ENCODE results near the gene HTD2.

HTD2 gene

DNA sequence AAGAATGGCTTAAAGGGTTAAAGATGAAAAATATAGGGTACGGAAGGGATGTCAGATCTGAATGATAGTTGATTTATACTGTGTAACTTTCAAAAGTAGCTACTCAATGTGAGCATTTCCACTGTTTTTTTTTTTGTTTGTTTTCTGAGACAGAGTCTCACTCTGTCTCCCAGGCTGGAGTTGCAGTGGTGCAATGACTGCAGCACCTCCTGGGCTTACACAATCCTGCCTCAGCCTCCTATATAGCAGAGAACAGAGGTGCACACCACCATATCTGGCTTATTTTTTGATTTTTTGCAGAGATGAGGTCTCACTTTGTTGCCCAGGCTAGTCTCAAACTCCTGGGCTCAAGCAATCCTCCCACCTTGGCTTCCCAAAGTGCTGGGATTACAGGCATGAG, 16.5 kb downstream of the HTD2 start:
- no peak for DNase-seq (ENCODE audit: extremely low spot score)
- ChIA-PET CTCF (interaction anchor here (1.0 to 8.6 kb wide), 8 partner anchors 10 to 211 kb away, joined by 3 to 107 read pairs (median 7); partner anchors contain the start of genes HTD2 and RPP14), POLR2A (no interaction called here)
- TF ChIP-seq, protein P1, sequence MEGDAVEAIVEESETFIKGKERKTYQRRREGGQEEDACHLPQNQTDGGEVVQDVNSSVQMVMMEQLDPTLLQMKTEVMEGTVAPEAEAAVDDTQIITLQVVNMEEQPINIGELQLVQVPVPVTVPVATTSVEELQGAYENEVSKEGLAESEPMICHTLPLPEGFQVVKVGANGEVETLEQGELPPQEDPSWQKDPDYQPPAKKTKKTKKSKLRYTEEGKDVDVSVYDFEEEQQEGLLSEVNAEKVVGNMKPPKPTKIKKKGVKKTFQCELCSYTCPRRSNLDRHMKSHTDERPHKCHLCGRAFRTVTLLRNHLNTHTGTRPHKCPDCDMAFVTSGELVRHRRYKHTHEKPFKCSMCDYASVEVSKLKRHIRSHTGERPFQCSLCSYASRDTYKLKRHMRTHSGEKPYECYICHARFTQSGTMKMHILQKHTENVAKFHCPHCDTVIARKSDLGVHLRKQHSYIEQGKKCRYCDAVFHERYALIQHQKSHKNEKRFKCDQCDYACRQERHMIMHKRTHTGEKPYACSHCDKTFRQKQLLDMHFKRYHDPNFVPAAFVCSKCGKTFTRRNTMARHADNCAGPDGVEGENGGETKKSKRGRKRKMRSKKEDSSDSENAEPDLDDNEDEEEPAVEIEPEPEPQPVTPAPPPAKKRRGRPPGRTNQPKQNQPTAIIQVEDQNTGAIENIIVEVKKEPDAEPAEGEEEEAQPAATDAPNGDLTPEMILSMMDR (IDR thresholded peaks at IDR 0.05; ENCODE audit: control extremely low read depth, extremely low read depth, low read depth, missing control alignments), result no peak

DNA sequence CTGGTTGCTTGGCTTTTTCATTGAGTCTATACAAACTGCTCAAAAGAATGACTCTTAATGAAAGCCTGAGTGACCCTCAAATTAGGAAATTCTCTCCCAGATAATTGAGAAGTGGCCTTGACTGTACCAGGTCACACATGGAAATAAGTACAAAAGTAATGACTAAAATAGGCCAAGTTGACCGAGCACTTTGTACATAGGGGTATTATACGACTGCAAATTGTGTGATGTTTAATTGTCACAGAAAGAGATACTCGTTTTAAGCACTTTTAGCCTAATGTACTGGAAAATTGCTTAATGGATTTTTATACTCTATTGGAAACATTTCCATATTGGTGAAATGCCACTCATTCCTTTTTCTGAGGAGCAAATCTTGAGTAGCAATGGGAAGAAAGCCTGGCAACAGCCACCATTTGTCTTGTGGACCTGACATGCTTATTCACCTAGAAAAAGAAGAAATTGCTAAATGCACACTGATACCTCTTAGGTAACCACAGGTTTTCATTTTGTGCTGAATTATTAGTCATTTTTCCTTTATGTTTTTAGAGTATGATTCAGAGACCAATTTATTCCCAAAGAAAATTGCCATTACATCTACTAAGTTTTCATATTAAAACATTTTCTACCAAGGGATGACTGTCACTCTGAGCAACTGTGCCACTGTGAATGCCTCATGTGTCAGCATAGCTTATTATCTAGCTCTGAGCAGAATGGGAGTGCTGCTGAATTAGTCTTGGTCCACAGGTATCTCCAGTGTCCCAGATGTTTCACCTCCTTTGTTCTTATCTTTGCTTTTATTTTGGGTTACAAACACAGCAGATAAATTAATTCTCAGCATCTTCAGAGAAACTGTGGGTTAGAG, 17.4 kb downstream of the HTD2 start:
- DNase-seq (ENCODE audit: extremely low spot score), result no peak
- ChIA-PET CTCF (interaction anchor here (1.2 to 8.6 kb wide), 6 partner anchors 12 to 145 kb away, joined by 3 to 107 read pairs (median 8); partner anchors contain the start of genes HTD2 and RPP14), POLR2A (interaction anchor here (1.3 kb wide), 1 partner anchor 17 kb away, joined by 4 read pairs; the partner anchor contains the start of genes HTD2 and RPP14)
- TF ChIP-seq, protein P1 (IDR thresholded peaks at IDR 0.05; ENCODE audit: control extremely low read depth, extremely low read depth, low read depth, missing control alignments), result no peak

DNA sequence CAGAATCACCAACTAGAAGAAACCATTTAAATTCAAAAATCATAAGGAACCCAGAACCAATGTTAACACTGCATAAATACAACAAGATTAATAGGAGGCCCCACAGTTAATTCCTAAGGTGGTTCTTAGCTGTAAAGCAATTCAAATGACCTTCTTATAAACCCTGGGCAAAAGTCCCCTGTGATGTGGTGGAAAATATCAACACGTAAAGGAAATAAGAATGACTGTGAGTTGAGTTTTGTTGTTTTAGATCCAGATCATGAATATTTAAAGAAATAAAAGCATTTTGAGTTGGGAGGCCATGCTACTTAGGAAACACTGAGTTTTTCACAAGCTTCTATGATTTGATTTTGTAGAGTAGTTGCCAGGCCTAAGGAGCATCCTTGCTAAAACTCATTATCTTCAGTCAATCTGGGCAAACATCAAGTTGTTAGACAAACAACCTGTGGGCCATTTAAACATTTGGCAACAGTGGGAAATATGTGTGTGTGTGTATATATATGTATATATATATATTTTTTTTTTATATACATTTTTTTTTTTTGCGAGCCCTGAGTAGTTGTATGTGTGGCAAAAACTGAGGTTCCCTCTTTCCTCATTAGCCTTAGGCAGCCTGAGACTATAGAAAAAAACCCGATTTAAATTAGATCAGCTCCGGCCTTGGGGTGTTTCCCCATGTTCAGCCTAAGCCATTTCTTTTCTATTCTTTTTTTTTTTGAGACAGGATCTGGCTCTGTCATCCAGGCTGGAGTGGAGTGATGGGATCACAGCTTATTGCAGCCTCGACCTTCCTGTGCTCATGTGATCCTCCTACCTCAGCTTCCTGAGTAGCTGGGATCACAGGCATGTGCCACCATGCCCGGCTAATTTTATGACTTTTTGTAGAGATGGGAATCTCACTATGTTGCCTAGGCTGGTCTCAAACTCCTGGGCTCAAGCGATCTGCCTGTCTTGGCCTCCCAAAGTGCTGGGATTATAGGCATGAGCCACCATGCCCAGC, 18.4 kb downstream of the HTD2 start:
- TF ChIP-seq, protein P1 (IDR thresholded peaks at IDR 0.05; ENCODE audit: control extremely low read depth, extremely low read depth, low read depth, missing control alignments), result no peak
- no peak for DNase-seq (ENCODE audit: extremely low spot score)
- ChIA-PET POLR2A (interaction anchor here (1.3 kb wide), 1 partner anchor 18 kb away, joined by 4 read pairs; the partner anchor contains the start of genes HTD2 and RPP14), CTCF (interaction anchor here (0.8 to 8.6 kb wide), 10 partner anchors 8 to 146 kb away, joined by 3 to 107 read pairs (median 4); partner anchors contain the start of genes HTD2 and RPP14)

DNA sequence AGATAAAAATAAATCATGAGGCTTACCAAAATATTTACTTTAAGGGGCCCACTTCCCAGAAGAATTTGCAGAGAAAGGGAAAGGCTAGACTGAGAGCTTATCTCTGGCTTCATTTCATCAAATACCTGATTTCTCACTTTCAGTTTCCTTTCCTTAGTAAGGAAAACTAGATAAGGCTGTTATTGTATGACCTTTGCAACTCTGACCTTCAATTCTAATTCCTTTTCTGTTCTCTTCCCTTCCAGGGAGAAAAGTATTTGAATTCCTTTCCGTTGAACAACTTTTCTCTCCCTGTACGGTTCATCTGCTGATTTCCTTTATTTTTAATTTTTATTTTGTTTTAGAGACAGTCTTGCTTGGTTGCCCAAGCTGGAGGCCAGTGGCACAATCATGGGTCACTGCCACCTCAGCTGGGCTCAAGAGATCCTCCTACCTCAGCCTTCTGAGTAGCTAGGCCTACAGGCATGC, 19.2 kb downstream of the HTD2 start:
- no peak for DNase-seq (ENCODE audit: extremely low spot score)
- TF ChIP-seq, protein P1 (IDR thresholded peaks at IDR 0.05; ENCODE audit: control extremely low read depth, extremely low read depth, low read depth, missing control alignments), result no peak
- ChIA-PET CTCF (interaction anchor here (0.8 to 8.6 kb wide), 7 partner anchors 9 to 147 kb away, joined by 3 to 107 read pairs (median 3); partner anchors contain the start of genes HTD2 and RPP14), POLR2A (interaction anchor here (0.9 to 1.3 kb wide), 2 partner anchors 19 to 24 kb away, joined by 3 to 4 read pairs; partner anchors contain the start of genes HTD2 and RPP14)

DNA sequence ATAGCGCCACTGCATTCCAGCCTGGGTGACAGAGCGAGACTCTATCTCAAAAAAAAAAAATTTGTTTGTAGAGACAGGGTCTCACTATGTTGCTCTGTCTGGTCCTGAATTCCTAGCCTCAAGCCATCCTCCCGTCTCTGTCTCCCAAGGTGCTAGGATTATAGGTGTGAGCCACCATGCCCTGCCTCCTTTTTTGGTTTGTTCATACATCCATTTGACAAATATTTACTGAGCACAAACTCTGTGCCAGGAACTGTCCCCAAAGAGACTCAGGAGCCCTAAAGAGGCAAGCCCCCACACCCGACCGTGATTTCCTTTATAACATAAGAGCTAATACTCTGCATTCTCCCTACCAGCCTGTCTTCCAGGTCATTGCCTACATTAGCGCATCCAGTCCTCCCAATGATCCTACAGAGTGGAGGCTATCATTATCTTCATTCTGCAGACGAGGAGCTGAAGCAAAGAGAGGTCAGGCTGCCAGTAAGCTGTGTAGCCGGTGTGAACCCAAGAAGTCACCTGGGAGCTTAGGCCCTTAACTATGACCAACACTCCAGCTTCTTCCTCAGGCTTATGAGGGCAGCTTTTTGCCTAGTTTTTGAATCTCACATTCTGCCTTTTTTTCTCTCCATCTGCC, 20.1 kb downstream of the HTD2 start:
- POLR2A ChIA-PET, result interaction anchor here (0.9 kb wide), 1 partner anchor 23 kb away, joined by 3 read pairs; no protein-coding TSS in a partner anchor
- TF ChIP-seq, protein P1 (IDR thresholded peaks at IDR 0.05; ENCODE audit: control extremely low read depth, extremely low read depth, low read depth, missing control alignments), result no peak
- CTCF ChIA-PET, result interaction anchor here (1.0 to 8.6 kb wide), 3 partner anchors 8 to 24 kb away, joined by 3 to 107 read pairs (median 4); partner anchors contain the start of genes HTD2 and RPP14
- no peak for DNase-seq (ENCODE audit: extremely low spot score)
